Keratinocyte (primary cell): Measurements from ENCODE around the gene TAL2. TPM values are rescaled to one million over a fixed set of nuclear protein-coding genes. Genes with fewer than 3 reads are reported as not detected.

Experiments used
- DNase-seq: peaks from one replicate; pipeline ENCODE4 v3.0.0-alpha.2; 2011; ENCODE audit warnings: low read depth, missing footprints, low spot score
- FAIRE-seq: peaks from 2 replicates; lab custom pipeline; 2011; peaks lifted over from hg19 to GRCh38; lab: Jason Lieb, UNC
- H2AFZ ChIP-seq: 2 replicates; pipeline ENCODE4 v1.6.0; 2012; ENCODE audit warnings: low read length, control low read depth, inconsistent platforms; ENCODE audit not compliant: control insufficient read depth
- H3K27ac ChIP-seq: 2 replicates; pipeline ENCODE4 v1.5.1; 2011; ENCODE audit warnings: low read length; ENCODE audit not compliant: control insufficient read depth, insufficient read depth
- H3K27me3 ChIP-seq: 3 replicates; pipeline ENCODE4 v1.6.0; 2011; ENCODE audit warnings: low read length; ENCODE audit not compliant: control insufficient read depth, insufficient read depth; ENCODE audit errors: extremely low read depth
- H3K36me3 ChIP-seq, 2 experiments: 2 replicates in 1 of 2; 3 replicates in 1 of 2; pipeline ENCODE4 v1.5.1; 2011; ENCODE audit warnings: low read length in 2 of 2, mild to moderate bottlenecking in 1 of 2; ENCODE audit not compliant: control insufficient read depth in 2 of 2, insufficient read depth in 2 of 2; ENCODE audit errors: extremely low read depth in 1 of 2
- H3K4me1 ChIP-seq: 3 replicates; pipeline ENCODE4 v1.5.1; 2011; ENCODE audit warnings: low read length; ENCODE audit not compliant: control insufficient read depth, insufficient read depth; ENCODE audit errors: extremely low read depth
- H3K4me2 ChIP-seq: 3 replicates; pipeline ENCODE4 v1.6.0; 2011; ENCODE audit warnings: low read depth, low read length; ENCODE audit not compliant: control insufficient read depth, insufficient read depth; ENCODE audit errors: extremely low read depth
- H3K4me3 ChIP-seq, 3 experiments: fragments of 200-600 bp in 1 of 3; sonication (generic) in 1 of 3; 2 replicates in 2 of 3; 3 replicates in 1 of 3; pipeline ENCODE4 v1.5.1; 2011 to 2016; ENCODE audit warnings: low read length in 3 of 3, mild to moderate bottlenecking in 3 of 3, control low read depth in 2 of 3, inconsistent platforms in 1 of 3, low read depth in 1 of 3, mixed read lengths in 1 of 3, mixed run types in 1 of 3, moderate library complexity in 1 of 3; ENCODE audit not compliant: control insufficient read depth in 2 of 3, insufficient read depth in 2 of 3; ENCODE audit errors: extremely low read depth in 1 of 3
- H3K79me2 ChIP-seq: 2 replicates; pipeline ENCODE4 v1.6.0; 2012; ENCODE audit warnings: low read length; ENCODE audit not compliant: control insufficient read depth, insufficient read depth
- H3K9ac ChIP-seq: 3 replicates; pipeline ENCODE4 v1.6.0; 2011; ENCODE audit warnings: low read length; ENCODE audit not compliant: control insufficient read depth, insufficient read depth; ENCODE audit errors: extremely low read depth
- H3K9me1 ChIP-seq: 3 replicates; pipeline ENCODE4 v1.6.0; 2011; ENCODE audit warnings: low read length; ENCODE audit not compliant: control insufficient read depth, insufficient read depth; ENCODE audit errors: extremely low read depth
- H3K9me3 ChIP-seq: 2 replicates; pipeline ENCODE4 v1.5.1; 2012; ENCODE audit warnings: low read depth, low read length; ENCODE audit not compliant: control insufficient read depth
- H4K20me1 ChIP-seq: 3 replicates; pipeline ENCODE4 v1.6.0; 2011; ENCODE audit warnings: low read length; ENCODE audit not compliant: control insufficient read depth, insufficient read depth; ENCODE audit errors: extremely low read depth
- EZH2 ChIP-seq: IDR thresholded peaks from one replicate; pipeline ENCODE4 v1.6.1; 2012; ENCODE audit warnings: inconsistent platforms, mild to moderate bottlenecking, low read length, moderate library complexity
- dilution Hi-C: fragments of 300-500 bp; cut with MboI; formaldehyde crosslinking; loops from one replicate; pipeline ENCODE4 v1.7.0; 2020; ENCODE audit warnings: low sequenced_read_pairs; ENCODE audit not compliant: extremely low pct_ligation_motif_present
- polyA minus RNA-seq, 3 experiments: library from RNA; depleted of rRNA, polyadenylated mRNA; stranded (reverse); fragments of >200 nt; gene quantifications; 1 replicate in 1 of 3; 2 replicates in 1 of 3; 3 replicates in 1 of 3; pipeline ENCODE4 v1.2.3, GENCODE V29; 2011
- polyA plus RNA-seq, 5 experiments: library from polyadenylated mRNA; depleted of rRNA in 3 of 5; stranded (reverse) in 3 of 5; stranded (forward) in 1 of 5; unstranded in 1 of 5; fragments of >200 nt; gene quantifications; 1 replicate in 1 of 5; 2 replicates in 3 of 5; 3 replicates in 1 of 5; pipeline versions ENCODE4 v1.2.1 to v1.2.3, GENCODE V29; 2011 to 2012; ENCODE audit warnings: missing spikeins in 2 of 5, low read depth in 1 of 5, low replicate concordance in 1 of 5
- TF ChIP-seq, protein P1 (sequence below), 3 experiments: IDR thresholded peaks in 1 of 3; conservative IDR thresholded peaks in 1 of 3; optimal IDR thresholded peaks in 1 of 3; 2 replicates in 2 of 3; 3 replicates in 1 of 3; pipeline versions ENCODE3 to v1.5.1; 2011; ENCODE audit warnings: low read length in 3 of 3, mild to moderate bottlenecking in 3 of 3, moderate library complexity in 2 of 3, control low read depth in 1 of 3, inconsistent platforms in 1 of 3; ENCODE audit not compliant: insufficient read depth in 2 of 3; ENCODE audit errors: extremely low read depth in 1 of 3

Gene TAL2
- polyA plus RNA-seq (0.10 to 0.30 TPM in 2 of 3 replicates, not detected in the other), polyA minus RNA-seq (not detected in 3 replicates)
- not detected for polyA plus RNA-seq (2011; ENCODE audit: low read depth)
- polyA plus RNA-seq (2011; cell fraction: cytosol; rRNA removed): not detected in 2 replicates
- 0.53 and 0.84 TPM in 2 replicates for polyA plus RNA-seq (2011; cell fraction: nucleus; rRNA removed)
- not detected in 2 replicates for polyA plus RNA-seq (2012; ENCODE audit: low replicate concordance)
- polyA minus RNA-seq (2011; cell fraction: cytosol; rRNA and poly(A)+ RNA removed): not detected
- polyA minus RNA-seq (2011; cell fraction: nucleus; rRNA and poly(A)+ RNA removed): not detected in 2 replicates

DNA sequence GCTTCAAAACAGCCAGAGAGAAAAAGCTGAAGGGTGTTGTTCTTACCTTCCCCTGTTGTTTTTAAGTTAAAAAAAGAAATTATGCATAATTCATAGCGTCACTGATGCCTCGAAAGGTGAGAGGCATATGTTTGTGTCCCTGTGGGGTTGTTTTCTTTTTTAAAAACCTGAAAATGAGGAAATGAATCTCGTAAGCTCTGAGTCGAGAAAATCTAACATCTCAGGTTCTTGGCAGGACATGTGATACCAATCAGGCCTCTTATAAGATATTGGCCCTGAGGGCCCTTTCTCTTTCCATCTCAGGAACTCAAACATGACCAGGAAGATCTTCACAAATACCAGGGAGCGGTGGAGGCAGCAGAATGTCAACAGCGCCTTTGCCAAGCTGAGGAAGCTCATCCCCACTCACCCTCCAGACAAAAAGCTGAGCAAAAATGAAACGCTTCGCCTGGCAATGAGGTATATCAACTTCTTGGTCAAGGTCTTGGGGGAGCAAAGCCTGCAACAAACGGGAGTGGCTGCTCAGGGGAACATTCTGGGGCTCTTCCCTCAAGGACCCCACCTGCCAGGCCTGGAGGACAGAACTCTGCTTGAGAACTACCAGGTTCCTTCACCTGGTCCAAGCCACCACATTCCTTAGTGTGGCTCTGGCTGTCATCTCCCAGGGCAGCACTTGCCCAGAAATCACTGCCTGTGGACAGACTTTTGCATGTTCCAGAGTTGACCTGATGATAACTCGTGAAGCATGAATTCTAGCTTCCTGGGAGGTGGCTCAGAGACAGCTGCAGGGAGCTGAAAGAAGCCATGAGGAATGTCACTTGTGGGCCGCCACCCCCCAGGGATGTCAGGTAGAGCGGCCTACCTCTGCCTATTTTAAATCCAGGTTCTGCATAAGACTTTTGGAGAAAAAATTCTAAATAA, at the start of gene TAL2:
Gene TAL2, plus strand, starts transcription at position 274 of the 921 bp plus-strand sequence. Its CDS starts 40 bp downstream, at position 314.
- Histone ChIP-seq H3K27ac (no peak within 1 kb of the TSS), H3K27me3 (peaks cover 5% of the 10 kb centered on the region), H3K9me1 (no peaks in the 10 kb centered on the region), H3K4me2 (no peak within 1 kb of the TSS), H3K9me3 (no peaks in the 10 kb centered on the region), H4K20me1 (no peaks in the 10 kb centered on the region), H3K79me2 (no peaks in the 10 kb centered on the region), H3K4me1 (no peaks in the 10 kb centered on the region), H2AFZ (no peak within 1 kb of the TSS), H3K36me3 (no peaks in the 10 kb centered on the region), H3K9ac (no peak within 1 kb of the TSS), H3K4me3 (no peak within 1 kb of the TSS)
- FAIRE-seq: no peak
- TF ChIP-seq EZH2: no peak
- TF ChIP-seq, protein P1, sequence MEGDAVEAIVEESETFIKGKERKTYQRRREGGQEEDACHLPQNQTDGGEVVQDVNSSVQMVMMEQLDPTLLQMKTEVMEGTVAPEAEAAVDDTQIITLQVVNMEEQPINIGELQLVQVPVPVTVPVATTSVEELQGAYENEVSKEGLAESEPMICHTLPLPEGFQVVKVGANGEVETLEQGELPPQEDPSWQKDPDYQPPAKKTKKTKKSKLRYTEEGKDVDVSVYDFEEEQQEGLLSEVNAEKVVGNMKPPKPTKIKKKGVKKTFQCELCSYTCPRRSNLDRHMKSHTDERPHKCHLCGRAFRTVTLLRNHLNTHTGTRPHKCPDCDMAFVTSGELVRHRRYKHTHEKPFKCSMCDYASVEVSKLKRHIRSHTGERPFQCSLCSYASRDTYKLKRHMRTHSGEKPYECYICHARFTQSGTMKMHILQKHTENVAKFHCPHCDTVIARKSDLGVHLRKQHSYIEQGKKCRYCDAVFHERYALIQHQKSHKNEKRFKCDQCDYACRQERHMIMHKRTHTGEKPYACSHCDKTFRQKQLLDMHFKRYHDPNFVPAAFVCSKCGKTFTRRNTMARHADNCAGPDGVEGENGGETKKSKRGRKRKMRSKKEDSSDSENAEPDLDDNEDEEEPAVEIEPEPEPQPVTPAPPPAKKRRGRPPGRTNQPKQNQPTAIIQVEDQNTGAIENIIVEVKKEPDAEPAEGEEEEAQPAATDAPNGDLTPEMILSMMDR (optimal IDR thresholded peaks at IDR 0.05 in 1 of 3, IDR thresholded peaks at IDR 0.05 in 1 of 3, conservative IDR thresholded peaks at IDR 0.05 in 1 of 3; ENCODE audit: extremely low read depth in 1 of 3, insufficient read depth in 2 of 3, low read length in 3 of 3): no peak
- dilution Hi-C loops: no loop called here
- DNase-seq: no peak

DNA sequence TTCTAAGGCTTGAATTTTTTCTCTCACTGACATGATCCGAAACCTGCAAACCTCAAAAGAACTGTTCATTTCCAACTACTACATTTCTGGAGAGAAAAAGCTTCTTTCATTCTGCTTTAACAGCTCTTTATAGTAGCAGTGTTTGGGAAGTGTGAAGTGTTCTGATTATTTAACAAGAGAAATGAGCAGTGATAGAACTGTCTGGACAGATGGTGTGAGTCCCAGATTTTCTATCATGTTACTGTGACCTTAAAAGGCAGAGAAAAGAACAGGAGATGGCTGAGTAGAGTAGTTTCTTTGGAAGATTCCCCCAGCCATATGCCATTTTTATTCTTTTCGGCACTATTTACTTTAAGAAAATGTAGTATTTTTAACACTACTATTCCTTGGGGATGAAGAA, 41.3 kb upstream of the TAL2 start:
- Histone ChIP-seq H3K27ac (no peak overlapping the region), H3K4me2 (no peak overlapping the region), H3K9me3 (no peaks in the 10 kb centered on the region), H3K9ac (no peak overlapping the region), H3K27me3 (no peaks in the 10 kb centered on the region), H3K36me3 (no peaks in the 10 kb centered on the region), H3K79me2 (no peaks in the 10 kb centered on the region), H4K20me1 (no peaks in the 10 kb centered on the region), H2AFZ (no peak overlapping the region), H3K4me3 (no peak overlapping the region), H3K4me1 (no peaks in the 10 kb centered on the region), H3K9me1 (no peaks in the 10 kb centered on the region)
- FAIRE-seq (no peak), DNase-seq (no peak)
- dilution Hi-C loops: no loop called here
- TF ChIP-seq, protein P1 (optimal IDR thresholded peaks at IDR 0.05 in 1 of 3, IDR thresholded peaks at IDR 0.05 in 1 of 3, conservative IDR thresholded peaks at IDR 0.05 in 1 of 3; ENCODE audit: extremely low read depth in 1 of 3, insufficient read depth in 2 of 3, low read length in 3 of 3): no peak
- no peak for TF ChIP-seq EZH2
